ENCODE data around the gene ATP5ME. TPM values are rescaled to one million over a fixed set of nuclear protein-coding genes. Genes with fewer than 3 reads are reported as not detected.

The ATP5ME gene
- total RNA-seq, 4 donors from 2014 or later, result 123 to 273 (median 193) TPM

- TF ChIP-seq CTCF (IDR thresholded peaks at IDR 0.05; ENCODE audit: low read depth), result no peak
Measured at GRCh38 chr4:680091-680490, 6.0 kb upstream of the ATP5ME start.

GRCh38 chr4:679629-680028 lies 5.6 kb upstream of the ATP5ME start:
- TF ChIP-seq CTCF (IDR thresholded peaks at IDR 0.05; ENCODE audit: low read depth), result no peak

GRCh38 chr4:679104-679481 lies 5.0 kb upstream of the ATP5ME start:
- no peak for TF ChIP-seq CTCF (IDR thresholded peaks at IDR 0.05; ENCODE audit: low read depth)

GRCh38 chr4:678331-679103 lies 4.4 kb upstream of the ATP5ME start:
- TF ChIP-seq CTCF (IDR thresholded peaks at IDR 0.05; ENCODE audit: low read depth), result no peak

- TF ChIP-seq CTCF (IDR thresholded peaks at IDR 0.05; ENCODE audit: low read depth), result no peak
Measured at GRCh38 chr4:677431-678293, 3.6 kb upstream of the ATP5ME start.

GRCh38 chr4:676871-677235 lies 2.8 kb upstream of the ATP5ME start:
- no peak for TF ChIP-seq CTCF (IDR thresholded peaks at IDR 0.05; ENCODE audit: low read depth)

Measured in subcutaneous adipose tissue (tissue), 4 donors.